Neural progenitor cell (in vitro differentiated cells): Measurements from ENCODE around the gene BRAT1.

Experiments
- EZH2phosphoT487 ChIP-seq: fragments of 200-600 bp; sonication (generic); IDR thresholded peaks from 2 replicates; pipeline ENCODE4 v1.6.1; 2017; ENCODE audit warnings: antibody characterized with exemption
- TF ChIP-seq, protein P1 (sequence below): fragments of 200-600 bp; sonication (generic); IDR thresholded peaks from 2 replicates; pipeline ENCODE4 v1.5.1; 2017; ENCODE audit warnings: antibody characterized with exemption, mild to moderate bottlenecking

DNA sequence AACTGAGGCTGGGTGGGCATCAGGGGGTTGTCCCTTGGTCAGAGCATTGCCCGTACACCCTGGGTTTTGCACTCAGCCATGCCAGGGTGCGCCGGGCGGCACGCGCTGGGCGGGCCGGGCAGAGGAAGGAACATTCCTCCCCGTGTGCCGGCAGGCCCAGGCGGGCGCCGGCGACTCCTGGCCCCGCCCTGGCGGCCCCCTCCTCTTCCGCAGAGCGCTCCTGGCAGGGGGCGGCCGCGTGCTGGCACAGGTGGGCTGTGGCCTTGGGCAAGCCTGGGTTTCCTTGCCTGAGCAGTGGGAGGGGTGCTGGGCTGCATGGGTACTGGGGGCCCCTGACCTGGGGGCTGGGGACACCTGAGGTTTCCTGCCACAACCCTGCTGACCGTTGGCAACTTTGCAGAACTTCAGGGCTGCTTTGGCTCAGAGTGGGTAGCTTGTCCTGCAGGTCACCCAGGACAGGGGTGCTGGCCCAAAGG is 31.8 kb downstream of the BRAT1 start:
- TF ChIP-seq, protein P1, sequence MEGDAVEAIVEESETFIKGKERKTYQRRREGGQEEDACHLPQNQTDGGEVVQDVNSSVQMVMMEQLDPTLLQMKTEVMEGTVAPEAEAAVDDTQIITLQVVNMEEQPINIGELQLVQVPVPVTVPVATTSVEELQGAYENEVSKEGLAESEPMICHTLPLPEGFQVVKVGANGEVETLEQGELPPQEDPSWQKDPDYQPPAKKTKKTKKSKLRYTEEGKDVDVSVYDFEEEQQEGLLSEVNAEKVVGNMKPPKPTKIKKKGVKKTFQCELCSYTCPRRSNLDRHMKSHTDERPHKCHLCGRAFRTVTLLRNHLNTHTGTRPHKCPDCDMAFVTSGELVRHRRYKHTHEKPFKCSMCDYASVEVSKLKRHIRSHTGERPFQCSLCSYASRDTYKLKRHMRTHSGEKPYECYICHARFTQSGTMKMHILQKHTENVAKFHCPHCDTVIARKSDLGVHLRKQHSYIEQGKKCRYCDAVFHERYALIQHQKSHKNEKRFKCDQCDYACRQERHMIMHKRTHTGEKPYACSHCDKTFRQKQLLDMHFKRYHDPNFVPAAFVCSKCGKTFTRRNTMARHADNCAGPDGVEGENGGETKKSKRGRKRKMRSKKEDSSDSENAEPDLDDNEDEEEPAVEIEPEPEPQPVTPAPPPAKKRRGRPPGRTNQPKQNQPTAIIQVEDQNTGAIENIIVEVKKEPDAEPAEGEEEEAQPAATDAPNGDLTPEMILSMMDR: no peak
- TF ChIP-seq EZH2phosphoT487: no peak
